WERI-Rb-1 (cell line): ENCODE data around the gene KLC1.

Experiments
- DNase-seq: peaks from one replicate; pipeline ENCODE4 v3.0.0-alpha.2; 2020
- H3K27ac ChIP-seq: fragments of 250-450 bp; sonication (Bioruptor Pico); 2 replicates; pipeline ENCODE4 v1.5.1; 2020; ENCODE audit warnings: mild to moderate bottlenecking, moderate library complexity
- H3K27me3 ChIP-seq: fragments of 250-450 bp; sonication (Bioruptor Pico); 2 replicates; pipeline ENCODE4 v1.5.1; 2021; ENCODE audit warnings: mild to moderate bottlenecking, low read depth, moderate library complexity; ENCODE audit not compliant: insufficient read depth, severe bottlenecking
- H3K36me3 ChIP-seq: fragments of 250-450 bp; sonication (Bioruptor Pico); 2 replicates; pipeline ENCODE4 v1.5.1; 2020; ENCODE audit warnings: mild to moderate bottlenecking, moderate library complexity
- H3K4me3 ChIP-seq: 2 replicates; pipeline ENCODE4 v1.5.1; 2011; ENCODE audit warnings: low read depth, mild to moderate bottlenecking, control low read depth, low read length
- H3K9me3 ChIP-seq: fragments of 250-450 bp; sonication (Bioruptor Pico); 2 replicates; pipeline ENCODE4 v1.5.1; 2021; ENCODE audit warnings: mild to moderate bottlenecking, moderate library complexity; ENCODE audit not compliant: severe bottlenecking
- TF ChIP-seq, protein P1 (sequence below): IDR thresholded peaks from 2 replicates; pipeline ENCODE4 v1.5.1; 2011; ENCODE audit warnings: low read depth, mild to moderate bottlenecking, control low read depth, inconsistent platforms, low read length

The KLC1 gene

DNA sequence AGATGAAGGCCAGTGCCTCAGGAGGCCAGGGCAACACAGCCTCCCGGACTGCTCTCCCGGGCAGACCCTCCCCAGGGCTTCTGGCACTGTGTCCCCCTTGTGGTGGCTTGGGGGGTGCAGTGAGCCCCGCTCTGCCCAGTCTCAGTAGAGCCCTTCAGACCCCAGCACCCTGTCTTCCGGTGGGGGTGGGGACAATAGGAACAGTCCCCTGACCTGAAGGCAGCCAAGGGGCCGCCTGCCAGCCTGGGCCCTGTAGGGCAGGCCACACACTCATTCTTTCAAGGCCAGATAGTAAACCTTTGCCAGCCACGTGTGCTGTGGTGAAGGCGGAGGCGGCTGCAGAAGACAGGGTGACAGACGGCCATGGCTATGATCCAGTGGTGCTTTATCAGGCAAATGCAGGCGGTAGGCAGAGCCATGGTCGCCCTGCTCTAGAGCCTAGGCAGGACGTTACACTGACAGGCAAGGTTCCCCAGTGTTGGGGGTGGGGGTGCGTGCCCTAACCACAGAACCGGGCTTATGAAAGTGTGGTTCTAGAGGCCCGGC is 101.6 kb downstream of the KLC1 start:
- Histone ChIP-seq H3K27ac (no peak overlapping the region), H3K36me3 (peaks cover 42% of the 10 kb centered on the region), H3K4me3 (no peak overlapping the region), H3K27me3 (no peaks in the 10 kb centered on the region), H3K9me3 (no peaks in the 10 kb centered on the region)
- TF ChIP-seq, protein P1, sequence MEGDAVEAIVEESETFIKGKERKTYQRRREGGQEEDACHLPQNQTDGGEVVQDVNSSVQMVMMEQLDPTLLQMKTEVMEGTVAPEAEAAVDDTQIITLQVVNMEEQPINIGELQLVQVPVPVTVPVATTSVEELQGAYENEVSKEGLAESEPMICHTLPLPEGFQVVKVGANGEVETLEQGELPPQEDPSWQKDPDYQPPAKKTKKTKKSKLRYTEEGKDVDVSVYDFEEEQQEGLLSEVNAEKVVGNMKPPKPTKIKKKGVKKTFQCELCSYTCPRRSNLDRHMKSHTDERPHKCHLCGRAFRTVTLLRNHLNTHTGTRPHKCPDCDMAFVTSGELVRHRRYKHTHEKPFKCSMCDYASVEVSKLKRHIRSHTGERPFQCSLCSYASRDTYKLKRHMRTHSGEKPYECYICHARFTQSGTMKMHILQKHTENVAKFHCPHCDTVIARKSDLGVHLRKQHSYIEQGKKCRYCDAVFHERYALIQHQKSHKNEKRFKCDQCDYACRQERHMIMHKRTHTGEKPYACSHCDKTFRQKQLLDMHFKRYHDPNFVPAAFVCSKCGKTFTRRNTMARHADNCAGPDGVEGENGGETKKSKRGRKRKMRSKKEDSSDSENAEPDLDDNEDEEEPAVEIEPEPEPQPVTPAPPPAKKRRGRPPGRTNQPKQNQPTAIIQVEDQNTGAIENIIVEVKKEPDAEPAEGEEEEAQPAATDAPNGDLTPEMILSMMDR = no peak
- DNase-seq = no peak

GRCh38 chr14:103731481-103731880 is 102.5 kb downstream of the KLC1 start:
- no peak overlapping the region for H3K27ac ChIP-seq
- H3K9me3 ChIP-seq = no peaks in the 10 kb centered on the region
- H3K27me3 ChIP-seq = no peaks in the 10 kb centered on the region
- H3K4me3 ChIP-seq = no peak overlapping the region
- DNase-seq = no peak
- peaks cover 42% of the 10 kb centered on the region for H3K36me3 ChIP-seq
- TF ChIP-seq, protein P1 = no peak

GRCh38 chr14:103731916-103732867 is 103.2 kb downstream of the KLC1 start:
- no peak overlapping the region for H3K27ac ChIP-seq
- peaks cover 45% of the 10 kb centered on the region for H3K36me3 ChIP-seq
- no peaks in the 10 kb centered on the region for H3K9me3 ChIP-seq
- TF ChIP-seq, protein P1 = no peak
- no peak overlapping the region for H3K4me3 ChIP-seq
- DNase-seq = no peak
- H3K27me3 ChIP-seq = no peaks in the 10 kb centered on the region

DNA sequence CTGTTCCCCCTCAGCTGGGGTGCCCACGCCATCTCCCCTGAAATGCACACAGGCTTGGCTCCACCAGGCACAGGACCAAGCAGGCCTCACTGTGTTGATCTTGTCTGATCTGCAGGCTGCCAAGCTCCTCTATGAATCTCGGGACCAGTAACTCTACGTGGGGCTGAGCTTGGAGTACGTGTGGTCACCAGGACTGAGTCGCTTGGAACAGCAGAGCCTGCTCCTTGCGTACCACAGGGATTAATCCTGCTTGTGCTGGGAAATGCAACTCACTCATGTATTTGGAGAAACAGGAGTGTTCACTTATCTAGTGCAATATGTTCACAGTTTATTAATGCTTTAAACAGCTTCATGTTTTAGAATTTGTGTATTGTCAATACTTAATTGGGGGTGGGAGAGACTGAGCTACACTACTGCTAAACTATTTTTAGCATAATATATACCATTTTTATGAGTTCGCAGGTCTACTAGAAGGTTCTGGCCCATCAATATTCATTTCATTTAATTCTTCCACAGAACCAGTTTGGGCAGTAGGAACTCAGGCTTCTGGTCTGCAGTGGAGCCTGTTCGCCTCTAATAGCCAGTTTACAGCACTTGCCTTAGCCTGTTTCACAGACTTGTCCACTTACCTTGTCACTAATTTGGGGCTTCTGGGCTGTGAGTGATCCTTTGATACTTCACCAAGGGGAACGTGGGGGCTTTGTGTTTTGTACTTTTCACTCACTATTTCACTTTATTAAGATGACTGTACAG is 104.0 kb downstream of the KLC1 start:
- no peak overlapping the region for H3K4me3 ChIP-seq
- TF ChIP-seq, protein P1 = no peak
- H3K36me3 ChIP-seq = peaks cover 49% of the 10 kb centered on the region
- H3K27ac ChIP-seq = no peak overlapping the region
- no peaks in the 10 kb centered on the region for H3K9me3 ChIP-seq
- H3K27me3 ChIP-seq = no peaks in the 10 kb centered on the region
- DNase-seq = no peak

- no peak overlapping the region for H3K27ac ChIP-seq
- TF ChIP-seq, protein P1 = no peak
- peaks cover 51% of the 10 kb centered on the region for H3K36me3 ChIP-seq
- DNase-seq = no peak
- H3K4me3 ChIP-seq = no peak overlapping the region
- H3K9me3 ChIP-seq = no peaks in the 10 kb centered on the region
- H3K27me3 ChIP-seq = no peaks in the 10 kb centered on the region
Observed at GRCh38 chr14:103733651-103734050, 104.6 kb downstream of the KLC1 start.
